ENCODE results near the gene NEK9. TPM values are rescaled to one million over a fixed set of nuclear protein-coding genes. Genes with fewer than 3 reads are reported as not detected.

NEK9 gene
- total RNA-seq, 2 donors from 2014 or later, result 26.4 to 38.4 TPM

DNA sequence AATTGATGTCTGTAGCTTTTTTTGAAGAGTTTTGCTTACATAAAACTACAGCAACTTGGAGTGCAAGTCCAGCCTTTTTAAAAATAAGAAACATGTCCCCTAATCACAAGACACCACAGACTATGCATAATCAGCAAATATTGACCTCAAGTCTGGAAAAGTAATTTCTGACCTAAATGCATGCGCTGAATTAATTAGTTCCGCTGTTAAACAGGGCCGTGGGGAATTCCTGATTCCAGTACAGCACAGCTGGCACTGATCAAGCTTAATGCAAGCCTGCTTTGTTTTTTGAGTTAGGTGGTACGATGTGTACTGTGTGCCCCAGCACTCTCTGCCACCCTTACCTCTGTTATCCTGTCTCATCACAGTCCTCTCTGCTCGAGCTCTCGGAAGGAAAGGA lies 84.8 kb downstream of the NEK9 start:
- DNase-seq, result peak in 1 of 4 donors; percentile 16
- no peaks in the 10 kb centered on the region for H3K36me3 ChIP-seq (replicated peaks in 1 of 2; ENCODE audit: insufficient read depth in 1 of 2, low read depth in 2 of 2)
- H3K27me3 ChIP-seq, result no peaks in the 10 kb centered on the region
- TF ChIP-seq POLR2A (IDR thresholded peaks at IDR 0.05), result no peak
- TF ChIP-seq CTCF (IDR thresholded peaks at IDR 0.05), result no peak
- ATAC-seq, result peak; percentile 33
- intact Hi-C loops (cut with DNase I), result no loop called here
- H3K4me3 ChIP-seq, result no peak overlapping the region
- peaks cover 32% of the 10 kb centered on the region for H3K4me1 ChIP-seq
- H3K9me3 ChIP-seq, result no peaks in the 10 kb centered on the region
- WGBS, 2 donors, result 15 to 18% methylated on average over 6 of the region's 6 CpGs
- H3K27ac ChIP-seq, result peak overlapping the region in 3 of 4 donors; percentile 59 to 74 (median 66)

DNA sequence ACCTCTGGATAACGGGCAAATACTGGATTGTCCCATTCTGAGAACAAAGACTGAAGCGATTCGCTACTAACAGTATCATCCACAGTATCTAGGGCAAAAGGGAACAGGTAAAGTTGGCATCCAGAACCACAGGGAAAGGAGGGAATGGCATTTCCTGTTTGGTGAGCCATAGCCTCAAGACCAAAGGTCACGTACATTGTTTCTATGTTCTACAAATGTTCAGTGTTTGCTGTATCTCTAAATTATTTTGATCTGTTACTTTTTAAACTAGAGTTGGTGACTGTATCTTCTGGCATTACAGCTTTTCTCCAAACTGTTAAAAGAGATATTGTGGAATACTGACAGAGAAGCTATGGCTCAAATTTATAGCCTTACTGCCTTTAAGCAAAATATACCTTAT lies 85.2 kb downstream of the NEK9 start:
- TF ChIP-seq CTCF (IDR thresholded peaks at IDR 0.05), result no peak
- TF ChIP-seq POLR2A (IDR thresholded peaks at IDR 0.05), result no peak
- H3K4me3 ChIP-seq, result no peak overlapping the region
- H3K4me1 ChIP-seq, result peaks cover 32% of the 10 kb centered on the region
- no peaks in the 10 kb centered on the region for H3K27me3 ChIP-seq
- H3K9me3 ChIP-seq, result no peaks in the 10 kb centered on the region
- ATAC-seq (peak; percentile 84), DNase-seq (peak in 3 of 4 donors; percentile 25 to 42 (median 34))
- peaks cover 0 to 2% of the 10 kb centered on the region in 2 donors for H3K36me3 ChIP-seq (replicated peaks in 1 of 2; ENCODE audit: insufficient read depth in 1 of 2, low read depth in 2 of 2)
- intact Hi-C loops (cut with DNase I), result no loop called here
- WGBS, 2 donors, result 19 to 22% methylated on average over 4 of the region's 4 CpGs
- peak overlapping the region in 3 of 4 donors; percentile 59 to 74 (median 66) for H3K27ac ChIP-seq

DNA sequence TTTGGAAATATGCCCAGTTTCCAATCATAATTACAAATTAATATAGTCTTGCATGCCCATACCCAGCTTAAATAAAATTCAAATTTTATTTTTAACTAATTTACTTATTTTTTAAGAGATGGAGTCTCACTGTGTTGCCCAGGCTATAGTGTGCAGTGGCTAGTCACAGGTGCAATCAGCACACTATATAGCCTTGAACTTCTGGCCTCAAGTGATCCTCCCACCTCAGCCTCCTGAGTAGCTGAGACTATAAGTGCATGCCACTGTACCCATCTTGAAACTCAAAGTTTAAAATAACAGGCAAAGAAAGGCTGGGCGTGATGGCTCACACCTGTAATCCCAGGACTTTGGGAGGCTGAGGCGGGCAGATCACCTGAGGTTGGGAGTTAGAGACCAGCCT lies 85.9 kb downstream of the NEK9 start:
- TF ChIP-seq CTCF (IDR thresholded peaks at IDR 0.05), result no peak
- no peak for TF ChIP-seq POLR2A (IDR thresholded peaks at IDR 0.05)
- Histone ChIP-seq H3K27me3 (no peaks in the 10 kb centered on the region), H3K9me3 (no peaks in the 10 kb centered on the region), H3K4me1 (peaks cover 32% of the 10 kb centered on the region), H3K36me3 (replicated peaks in 1 of 2; ENCODE audit: insufficient read depth in 1 of 2, low read depth in 2 of 2) (peaks cover 0 to 2% of the 10 kb centered on the region in 2 donors), H3K27ac (peak overlapping the region in 3 of 4 donors; percentile 59 to 74 (median 66)), H3K4me3 (no peak overlapping the region)
- ATAC-seq (no peak), DNase-seq (no peak)
- intact Hi-C loops (cut with DNase I), result no loop called here
- 100% methylated on average over 2 of the region's 2 CpGs for WGBS, 2 donors

GRCh38 chr14:75040507-75040906 lies 86.3 kb downstream of the NEK9 start:
- peak overlapping the region in 3 of 4 donors; percentile 5 to 74 (median 66) for H3K27ac ChIP-seq
- intact Hi-C loops (cut with DNase I), result no loop called here
- no peak for ATAC-seq
- peaks cover 32% of the 10 kb centered on the region for H3K4me1 ChIP-seq
- 50 to 59% methylated on average over 1 of the region's 1 CpG for WGBS, 2 donors
- peaks cover 0 to 2% of the 10 kb centered on the region in 2 donors for H3K36me3 ChIP-seq (replicated peaks in 1 of 2; ENCODE audit: insufficient read depth in 1 of 2, low read depth in 2 of 2)
- TF ChIP-seq POLR2A (IDR thresholded peaks at IDR 0.05) (no peak), CTCF (IDR thresholded peaks at IDR 0.05) (no peak)
- no peaks in the 10 kb centered on the region for H3K27me3 ChIP-seq
- no peaks in the 10 kb centered on the region for H3K9me3 ChIP-seq
- no peak for DNase-seq
- no peak overlapping the region for H3K4me3 ChIP-seq

DNA sequence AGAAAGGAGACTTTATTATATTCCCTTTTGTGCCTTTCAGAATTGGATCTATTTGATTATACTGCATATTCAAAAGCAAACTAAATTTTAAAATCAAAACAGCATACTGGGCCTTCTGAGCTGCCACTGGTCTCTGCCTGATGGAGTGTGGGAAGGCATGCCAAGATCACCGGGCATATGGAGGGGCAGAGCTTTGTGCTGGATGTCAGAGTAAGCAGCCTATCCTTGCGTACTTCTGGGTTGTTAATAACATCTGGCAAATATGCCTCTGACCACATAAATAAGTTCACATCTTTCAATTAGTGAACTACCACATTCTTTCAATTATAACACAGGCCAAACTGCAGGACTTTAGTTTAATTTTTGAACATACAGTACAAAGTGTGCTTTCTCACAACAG lies 93.9 kb downstream of the NEK9 start:
- H3K27ac ChIP-seq, result no peak overlapping the region
- H3K4me3 ChIP-seq, result no peak overlapping the region
- WGBS, 2 donors, result 89 to 96% methylated on average over 2 of the region's 2 CpGs
- H3K4me1 ChIP-seq, result no peaks in the 10 kb centered on the region
- intact Hi-C loops (cut with DNase I), result no loop called here
- H3K36me3 ChIP-seq (replicated peaks in 1 of 2; ENCODE audit: insufficient read depth in 1 of 2, low read depth in 2 of 2), result peaks cover 0 to 10% of the 10 kb centered on the region in 2 donors
- H3K27me3 ChIP-seq, result no peaks in the 10 kb centered on the region
- TF ChIP-seq POLR2A (IDR thresholded peaks at IDR 0.05) (no peak), CTCF (IDR thresholded peaks at IDR 0.05) (no peak)
- DNase-seq (no peak), ATAC-seq (no peak)
- H3K9me3 ChIP-seq, result no peaks in the 10 kb centered on the region

All from body of pancreas (tissue), 4 donors.